Peyer's patch (tissue), 4 donors: ENCODE measurements around the gene ZKSCAN3.

ENCODE experiments used
- POLR2A ChIP-seq, 2 donors: fragments of 450-650 bp; IDR thresholded peaks; one replicate each; pipeline ENCODE4 v1.5.1; 2017; ENCODE audit warnings: antibody characterized with exemption in 2 of 2, mild to moderate bottlenecking in 2 of 2, moderate library complexity in 2 of 2
- TF ChIP-seq, protein P1 (sequence below), 6 experiments: fragments of 450-650 bp in 4 of 6; fragments of 200-600 bp in 2 of 6; sonication (generic) in 1 of 6; IDR thresholded peaks; one replicate each; pipeline ENCODE4 v1.5.1; 2017 to 2019; ENCODE audit warnings: antibody characterized with exemption in 6 of 6, mild to moderate bottlenecking in 3 of 6, moderate library complexity in 1 of 6

DNA sequence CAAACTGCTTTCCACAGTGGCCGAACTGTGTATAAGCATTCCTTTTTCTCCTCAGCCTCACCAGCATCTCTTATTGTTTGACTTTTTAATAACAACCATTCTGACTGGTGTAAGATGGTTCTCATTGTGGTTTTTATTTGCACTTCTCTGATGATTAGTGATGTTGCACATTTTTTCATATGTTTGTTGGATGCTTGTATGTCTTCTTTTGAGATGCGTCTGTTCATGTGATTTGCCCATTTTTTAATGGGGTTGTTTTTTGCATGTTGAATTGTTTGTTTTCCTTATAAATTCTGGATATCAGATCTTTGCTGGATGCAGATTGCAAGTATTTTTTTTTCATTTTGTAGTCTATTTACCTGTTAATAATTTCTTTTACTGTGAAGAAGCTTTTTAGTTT, 61.0 kb downstream of the ZKSCAN3 start:
- TF ChIP-seq, protein P1, sequence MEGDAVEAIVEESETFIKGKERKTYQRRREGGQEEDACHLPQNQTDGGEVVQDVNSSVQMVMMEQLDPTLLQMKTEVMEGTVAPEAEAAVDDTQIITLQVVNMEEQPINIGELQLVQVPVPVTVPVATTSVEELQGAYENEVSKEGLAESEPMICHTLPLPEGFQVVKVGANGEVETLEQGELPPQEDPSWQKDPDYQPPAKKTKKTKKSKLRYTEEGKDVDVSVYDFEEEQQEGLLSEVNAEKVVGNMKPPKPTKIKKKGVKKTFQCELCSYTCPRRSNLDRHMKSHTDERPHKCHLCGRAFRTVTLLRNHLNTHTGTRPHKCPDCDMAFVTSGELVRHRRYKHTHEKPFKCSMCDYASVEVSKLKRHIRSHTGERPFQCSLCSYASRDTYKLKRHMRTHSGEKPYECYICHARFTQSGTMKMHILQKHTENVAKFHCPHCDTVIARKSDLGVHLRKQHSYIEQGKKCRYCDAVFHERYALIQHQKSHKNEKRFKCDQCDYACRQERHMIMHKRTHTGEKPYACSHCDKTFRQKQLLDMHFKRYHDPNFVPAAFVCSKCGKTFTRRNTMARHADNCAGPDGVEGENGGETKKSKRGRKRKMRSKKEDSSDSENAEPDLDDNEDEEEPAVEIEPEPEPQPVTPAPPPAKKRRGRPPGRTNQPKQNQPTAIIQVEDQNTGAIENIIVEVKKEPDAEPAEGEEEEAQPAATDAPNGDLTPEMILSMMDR (IDR thresholded peaks at IDR 0.05) = no peak
- TF ChIP-seq POLR2A (IDR thresholded peaks at IDR 0.05) = no peak
